NCI-H2196 (cell line): ENCODE measurements around the gene TMEM255B.
"Not testable (repeated sequence)": the region's sequence is repeated elsewhere in the genome, so short reads cannot be mapped to it uniquely, and the experiment has no call there.

Experiments
- DNase-seq: peaks from one replicate; lab custom pipeline; 2025; ENCODE audit not compliant: unreplicated experiment; lab: John Stamatoyannopoulos, UW

The TMEM255B gene

DNA sequence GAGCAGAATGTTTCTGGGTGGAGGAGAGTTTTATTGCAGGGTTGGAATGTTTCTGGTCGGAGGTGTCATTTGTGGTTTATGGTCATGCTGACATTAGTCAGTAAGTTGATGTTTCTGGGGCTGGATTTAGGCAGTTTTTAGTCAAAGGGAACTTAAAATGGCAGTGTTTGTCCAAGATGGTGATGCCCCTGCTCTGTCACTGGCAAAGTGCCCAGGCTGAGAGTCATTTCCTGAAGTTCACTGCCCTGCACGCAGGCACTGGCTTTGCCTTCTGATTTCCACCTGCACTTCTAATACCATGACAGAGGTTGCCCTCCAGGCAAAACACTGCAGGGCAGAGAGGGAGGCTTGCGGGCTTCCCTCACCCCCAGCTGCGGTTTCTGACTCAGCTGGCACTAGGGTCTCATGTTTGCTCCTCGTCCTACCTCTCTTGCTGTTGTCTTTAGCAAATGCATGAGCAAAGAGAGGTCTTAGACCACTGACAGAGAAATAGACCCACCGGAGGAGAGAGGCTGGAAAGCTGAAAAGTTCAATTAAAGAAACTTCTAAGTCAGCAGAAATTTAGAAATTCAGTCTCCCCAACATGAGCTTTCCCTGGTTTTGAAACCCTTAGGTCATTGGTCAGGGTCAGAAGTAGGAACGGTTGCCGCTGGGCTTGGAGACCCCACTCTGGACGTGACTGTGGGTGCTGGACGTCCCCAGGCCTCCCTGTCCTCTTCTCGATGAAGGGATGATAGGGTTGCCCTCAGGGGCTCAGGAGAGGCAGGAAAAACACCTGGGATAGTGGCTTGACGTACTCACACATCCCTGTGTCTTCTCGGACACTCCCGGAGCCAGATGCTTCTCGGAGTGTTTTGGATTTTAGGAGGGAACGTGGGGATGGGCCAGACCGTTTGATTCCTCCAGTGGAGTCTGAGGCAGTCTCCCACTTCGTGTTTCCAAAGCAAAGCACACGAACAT is 26.3 kb downstream of the TMEM255B start:
- no peak for DNase-seq

- DNase-seq = no peak
Measured at GRCh38 chr13:113786262-113786841, 27.3 kb downstream of the TMEM255B start.

GRCh38 chr13:113787694-113788093 is 28.7 kb downstream of the TMEM255B start:
- no peak for DNase-seq

GRCh38 chr13:113788413-113789135 is 29.5 kb downstream of the TMEM255B start:
- no peak for DNase-seq

DNA sequence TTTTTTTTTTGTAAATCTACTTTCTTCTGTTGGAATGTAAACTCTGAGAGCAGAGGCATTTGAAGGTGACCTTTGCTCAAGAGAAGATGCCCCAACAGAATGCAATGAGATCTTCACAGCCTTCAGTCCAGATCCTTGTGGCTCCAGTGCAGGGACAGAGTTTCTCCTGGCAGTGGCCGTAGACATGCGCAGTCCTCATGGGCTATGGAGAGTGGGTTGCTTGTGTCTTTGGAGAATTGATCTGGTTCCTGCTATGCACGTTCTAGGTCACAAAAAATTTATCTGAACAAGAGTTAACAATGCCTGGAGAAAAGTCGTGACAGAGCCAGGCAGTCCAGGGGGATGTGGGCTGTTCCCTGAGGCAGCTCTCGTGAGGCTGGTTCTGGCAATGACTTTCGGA is 30.1 kb downstream of the TMEM255B start:
- DNase-seq = no peak

DNA sequence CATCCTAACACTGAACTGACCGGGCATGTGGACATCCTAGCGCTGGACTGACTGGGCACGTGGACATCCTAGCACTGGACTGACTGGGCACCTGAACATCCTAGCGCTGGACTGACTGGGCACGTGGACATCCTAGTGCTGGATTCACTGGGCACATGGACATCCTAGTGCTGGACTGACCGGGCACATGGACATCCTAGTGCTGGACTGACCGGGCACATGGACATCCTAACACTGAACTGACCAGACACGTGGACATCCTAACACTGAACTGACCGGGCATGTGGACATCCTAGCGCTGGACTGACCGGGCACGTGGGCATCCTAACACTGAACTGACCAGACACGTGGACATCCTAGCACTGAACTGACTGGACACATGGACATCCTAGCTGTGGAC is 30.9 kb downstream of the TMEM255B start:
- DNase-seq = not testable (repeated sequence)

DNA sequence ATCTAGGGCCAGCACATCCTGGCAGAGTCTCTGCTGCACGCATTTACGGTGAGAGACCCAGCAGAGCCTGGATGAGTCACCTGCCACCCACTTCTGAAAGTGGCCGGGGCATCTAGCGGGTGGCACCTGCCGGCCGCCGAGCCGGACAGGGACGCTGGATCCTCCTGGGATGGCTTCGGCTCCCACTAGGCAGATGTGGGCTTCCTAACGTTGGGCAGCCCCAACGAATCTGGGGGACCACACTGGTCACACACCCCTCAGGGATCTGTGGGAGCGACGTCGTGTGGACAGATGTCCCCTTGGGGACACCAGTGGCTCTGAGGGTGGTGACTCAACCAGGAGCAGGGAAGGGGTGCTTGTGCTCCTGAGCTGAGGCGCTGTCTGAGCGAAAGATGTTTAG is 32.2 kb downstream of the TMEM255B start:
- no peak for DNase-seq

DNA sequence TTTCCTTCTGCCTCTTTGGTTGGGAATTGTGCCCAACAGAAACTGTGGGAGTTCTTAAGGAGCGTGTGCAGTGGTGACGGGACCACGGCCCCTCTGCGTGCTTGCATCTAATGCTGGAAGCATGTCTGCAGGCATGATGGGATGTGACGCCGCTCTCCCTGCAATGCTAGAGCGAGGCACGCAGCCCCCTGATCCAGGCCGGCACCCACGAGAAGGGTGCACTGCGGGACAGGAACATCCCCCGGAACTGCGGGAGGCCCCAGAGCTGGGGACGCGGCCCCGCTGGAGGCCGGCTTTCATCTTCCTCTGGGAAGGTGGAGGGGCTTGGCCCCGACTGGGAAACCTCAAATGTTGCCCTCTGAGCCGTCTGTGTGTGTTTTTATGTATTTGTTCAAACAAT is 32.7 kb downstream of the TMEM255B start:
- no peak for DNase-seq

GRCh38 chr13:113792236-113792770 is 33.3 kb downstream of the TMEM255B start:
- DNase-seq = no peak

GRCh38 chr13:113792886-113793717 is 34.1 kb downstream of the TMEM255B start:
- no peak for DNase-seq

- DNase-seq = no peak
Measured at GRCh38 chr13:113793718-113794085, 34.7 kb downstream of the TMEM255B start.

DNA sequence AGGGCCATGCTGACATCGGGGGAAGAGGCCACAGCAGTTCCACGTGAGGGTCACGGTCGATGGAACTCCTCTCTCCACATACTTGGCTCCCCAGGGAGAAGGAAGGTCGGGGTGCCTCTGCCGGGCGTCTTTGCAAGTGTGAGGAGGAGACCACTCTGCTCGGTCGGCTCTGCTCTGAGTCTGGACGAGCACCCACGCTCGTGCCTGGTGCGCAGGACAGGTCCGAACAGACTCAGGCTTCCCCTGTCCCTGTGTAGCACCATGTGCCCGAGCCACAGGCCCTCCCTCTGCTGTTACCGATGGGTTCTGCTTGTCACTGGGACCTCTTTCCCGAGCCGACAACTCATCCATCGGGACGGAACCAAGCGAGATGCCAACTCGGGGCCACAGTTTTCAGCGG is 35.1 kb downstream of the TMEM255B start:
- no peak for DNase-seq

GRCh38 chr13:113794764-113795173 is 35.7 kb downstream of the TMEM255B start:
- DNase-seq = no peak

DNA sequence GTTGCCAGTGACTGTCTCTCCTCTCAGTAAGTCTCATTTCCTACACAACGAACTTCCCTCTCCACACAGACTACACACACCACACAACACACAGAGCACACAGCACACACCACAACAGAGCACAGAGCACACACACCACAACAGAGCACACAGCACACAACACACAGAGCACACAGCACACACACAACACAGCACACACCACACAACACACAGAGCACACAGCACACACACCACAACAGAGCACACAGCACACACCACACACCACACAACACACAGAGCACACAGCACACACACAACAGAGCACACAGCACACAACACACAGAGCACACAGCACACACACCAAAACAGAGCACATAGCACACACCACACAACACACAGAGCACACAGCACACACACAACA is 36.3 kb downstream of the TMEM255B start:
- DNase-seq = not testable (repeated sequence)

GRCh38 chr13:113796211-113796963 is 37.4 kb downstream of the TMEM255B start:
- DNase-seq = no peak

- no peak for DNase-seq
Measured at GRCh38 chr13:113796964-113797676, 38.1 kb downstream of the TMEM255B start.

DNA sequence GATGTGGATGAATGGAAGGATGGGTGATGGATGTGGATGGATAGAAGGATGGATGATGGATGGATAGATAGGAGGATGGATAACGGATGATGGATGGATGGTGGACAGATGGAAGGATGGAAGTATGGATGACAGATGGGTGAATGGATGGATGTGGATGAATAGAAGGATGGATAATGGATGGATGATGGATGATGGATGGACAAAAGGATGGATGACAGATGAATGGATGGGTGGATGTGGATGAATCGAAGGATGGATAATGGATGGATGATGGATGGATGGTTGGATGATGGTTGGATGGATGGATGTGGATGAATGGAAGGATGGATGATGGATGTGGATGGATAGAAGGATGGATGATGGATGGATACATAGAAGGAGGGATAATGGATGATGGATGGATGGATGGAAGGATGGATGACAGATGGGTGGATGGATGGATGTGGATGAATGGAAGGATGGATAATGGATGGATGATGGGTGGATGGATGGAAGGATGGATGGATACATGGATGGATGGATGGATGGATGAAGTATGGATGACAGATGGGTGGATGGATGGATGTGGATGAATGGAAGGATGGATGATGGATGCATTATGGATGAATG is 39.3 kb downstream of the TMEM255B start:
- no peak for DNase-seq

DNA sequence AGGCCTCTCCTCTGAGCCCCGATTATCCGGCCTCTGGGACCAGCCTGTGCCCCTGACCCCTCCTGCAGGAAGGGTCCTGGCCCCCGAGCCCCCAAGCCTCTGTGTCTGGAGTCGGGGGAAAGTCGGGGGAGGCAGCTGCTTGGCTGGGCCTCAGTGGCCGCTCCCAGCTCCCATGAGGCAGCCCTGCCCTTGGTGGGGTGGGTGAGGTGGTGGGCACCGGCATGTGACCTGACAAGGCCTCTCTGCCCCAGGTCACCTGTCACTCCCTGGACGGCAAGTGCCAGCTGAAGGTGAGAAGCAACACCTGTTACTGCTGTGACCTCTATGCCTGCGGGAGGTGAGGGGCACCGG is 41.5 kb downstream of the TMEM255B start:
- DNase-seq = no peak
